K562 (cell line): ENCODE results near the gene HLA-DMB. TPM values are rescaled to one million over a fixed set of nuclear protein-coding genes. Genes with fewer than 3 reads are reported as not detected.

Experiments
- ATAC-seq: fragments of 200-7000 bp; cut with Tn5 transposase; 3 replicates; pipeline ENCODE4 v1.9.1; 2020; ENCODE audit warnings: moderate library complexity
- BruUV-seq: library from RNA; stranded (reverse); fragments of 400-500 nt; replicated peaks from 2 replicates; lab custom pipeline; 2021; lab: Mats Ljungman, UMichigan
- CTCF ChIA-PET: fragments of 300-600 bp; formaldehyde crosslinking; extraction: SDS; loops from one replicate; lab custom pipeline; 2021; ENCODE audit warnings: low intra/inter-chr PET ratio; lab: Yijun Ruan, JAX
- POLR2A ChIA-PET: fragments of 300-600, 350-650 bp; sonication (Branson Sonifier 250); formaldehyde crosslinking; extraction: SDS; loops from one replicate; lab custom pipeline; 2021; ENCODE audit warnings: antibody characterized with exemption, inconsistent platforms; lab: Yijun Ruan, JAX
- DNase-seq, 4 experiments: peaks; one replicate each; pipeline versions ENCODE4 v3.0.0 to v3.0.0-alpha.2; 2011 to 2018; ENCODE audit warnings: low spot score in 3 of 4, mixed read lengths in 3 of 4; ENCODE audit errors: extremely low read depth in 1 of 4
- FAIRE-seq: peaks from 2 replicates; lab custom pipeline; 2011; peaks lifted over from hg19 to GRCh38; lab: Jason Lieb, UNC
- H2AFZ ChIP-seq: 2 replicates; pipeline ENCODE4 v1.6.0; 2011; ENCODE audit warnings: low read depth, low read length, control low read depth, inconsistent platforms
- H3K27ac ChIP-seq: fragments of 200-600 bp; 3 replicates; pipeline ENCODE4 v1.8.0; 2011; ENCODE audit warnings: low read depth, mild to moderate bottlenecking, control low read depth, inconsistent platforms, low read length, moderate library complexity, mixed read lengths; ENCODE audit errors: extremely low read depth
- H3K27me3 ChIP-seq, 2 experiments: fragments of 300-600 bp in 1 of 2; 2 replicates in 1 of 2; 3 replicates in 1 of 2; pipeline versions ENCODE4 v1.6.0 to v1.8.0; 2011; ENCODE audit warnings: inconsistent platforms in 2 of 2, low read length in 2 of 2, mild to moderate bottlenecking in 1 of 2, mixed read lengths in 1 of 2, moderate library complexity in 1 of 2; ENCODE audit not compliant: control insufficient read depth in 2 of 2, insufficient read depth in 2 of 2
- H3K36me3 ChIP-seq: fragments of 300-600 bp; 3 replicates; pipeline ENCODE4 v1.8.0; 2011; ENCODE audit warnings: mild to moderate bottlenecking, low read length, inconsistent platforms; ENCODE audit not compliant: control insufficient read depth, insufficient read depth
- H3K4me1 ChIP-seq, 2 experiments: fragments of 200-600 bp in 1 of 2; replicated peaks in 1 of 2; 2 replicates in 1 of 2; 3 replicates in 1 of 2; pipeline versions ENCODE4 v1.5.1 to v1.8.0; 2011; ENCODE audit warnings: inconsistent platforms in 2 of 2, low read length in 2 of 2, mild to moderate bottlenecking in 1 of 2, mixed read lengths in 1 of 2, moderate library complexity in 1 of 2; ENCODE audit not compliant: control insufficient read depth in 2 of 2, insufficient read depth in 2 of 2
- H3K4me2 ChIP-seq: 2 replicates; pipeline ENCODE4 v1.6.1; 2011; ENCODE audit warnings: low read length, control low read depth, inconsistent platforms, mixed read lengths; ENCODE audit not compliant: insufficient read depth
- H3K4me3 ChIP-seq: fragments of 200-600 bp; sonication (generic), shearing (Covaris generic); 2 replicates; pipeline ENCODE4 v1.5.1; 2016; ENCODE audit warnings: control low read depth, inconsistent platforms
- H3K79me2 ChIP-seq: fragments of 200-600 bp; 3 replicates; pipeline ENCODE4 v1.8.0; 2011; ENCODE audit warnings: low read length, inconsistent platforms; ENCODE audit not compliant: control insufficient read depth, insufficient read depth
- H3K9ac ChIP-seq, 2 experiments: 2 replicates each; pipeline versions ENCODE4 v1.6.0 to v1.6.1; 2011; ENCODE audit warnings: low read depth in 2 of 2, low read length in 2 of 2, control low read depth in 1 of 2, inconsistent platforms in 1 of 2, mild to moderate bottlenecking in 1 of 2, mixed read lengths in 1 of 2; ENCODE audit not compliant: insufficient read depth in 1 of 2
- H3K9me1 ChIP-seq: one replicate; pipeline ENCODE4 v1.6.0; 2011; ENCODE audit warnings: inconsistent platforms, mild to moderate bottlenecking, low read length, moderate library complexity; ENCODE audit not compliant: control insufficient read depth, insufficient read depth
- H3K9me3 ChIP-seq: replicated peaks from 2 replicates; pipeline ENCODE4 v1.5.1; 2011; ENCODE audit warnings: low read depth, low read length, inconsistent platforms; ENCODE audit not compliant: control insufficient read depth, insufficient read depth
- H4K20me1 ChIP-seq: replicated peaks from 2 replicates; pipeline ENCODE4 v1.6.1; 2011; ENCODE audit warnings: low read length, inconsistent platforms, mixed read lengths; ENCODE audit not compliant: control insufficient read depth, insufficient read depth
- ID3 ChIP-seq, 2 experiments: fragments of 250-450 bp in 1 of 2; fragments of 450-650 bp in 1 of 2; sonication (Bioruptor Pico) in 1 of 2; IDR thresholded peaks; 2 replicates each; pipeline versions ENCODE4 v1.6.1 to v1.8.0; 2016 to 2021; ENCODE audit warnings: mild to moderate bottlenecking in 2 of 2, moderate library complexity in 2 of 2, missing compliant biosample characterization in 1 of 2, missing genetic modification characterization in 1 of 2
- XRCC4 ChIP-seq: IDR thresholded peaks from one replicate; pipeline ENCODE4 v1.6.1; 2011; ENCODE audit not compliant: insufficient read depth, insufficient read length; ENCODE audit errors: extremely low read depth
- WGBS: fragments of 100-300 bp; shearing (Covaris generic); methylation state at CpG from one replicate; pipeline ENCODE4 v1.1.6; 2016; ENCODE audit warnings: low coverage, mixed read lengths; ENCODE audit not compliant: insufficient coverage; ENCODE audit errors: missing lambda C conversion rate; 5-methylcytosine and 5-hydroxymethylcytosine counted together
- in situ Hi-C: fragments of 300-500 bp; cut with MboI; formaldehyde crosslinking; loops from 4 replicates; pipeline ENCODE4 v1.15.0; 2018; ENCODE audit warnings: inconsistent platforms, mixed read lengths
- intact Hi-C: fragments of 100-400 bp; cut with micrococcal nuclease; formaldehyde crosslinking; loops from 2 replicates; pipeline ENCODE4 v1.14.2; 2022
- polyA plus RNA-seq, 8 experiments: library from polyadenylated mRNA; depleted of rRNA in 4 of 8; stranded (reverse) in 5 of 8; unstranded in 3 of 8; fragments of >200 nt; fragmentation: Nextera tagmentation in 2 of 8; fragmentation: Illumina TruSeq in 1 of 8; extraction: Ambion mirVana in 2 of 8; extraction: Trizol in 1 of 8; gene quantifications; 2 replicates each; pipeline versions ENCODE4 v1.2.1 to v1.2.3, GENCODE V29; 2011 to 2014; ENCODE audit warnings: inconsistent platforms in 1 of 8, missing spikeins in 1 of 8
- total RNA-seq, 7 experiments: library from RNA; depleted of rRNA in 6 of 7; stranded (reverse); fragments of >200 nt in 6 of 7; fragmentation: Illumina TruSeq in 2 of 7; extraction: Trizol in 2 of 7; gene quantifications; 2 replicates each; pipeline versions ENCODE4 v1.2.1 to v1.2.3, GENCODE V29; 2011 to 2021; ENCODE audit warnings: low replicate concordance in 1 of 7

HLA-DMB gene
- total and polyA plus RNA-seq, 9 of the 15 experiments (the other 6 are each of a cell fraction or from before 2014, with no cell fraction given) = 0.38 TPM; not detected in 8

- no peaks in the 10 kb centered on the region for H4K20me1 ChIP-seq
- DNase-seq = no peak
- POLR2A ChIA-PET = interaction anchor here (0.7 to 13.5 kb wide), 3 partner anchors 15 to 175 kb away, joined by 3 to 309 read pairs (median 3); partner anchors contain the start of gene BRD2
- no peak overlapping the region for H3K9ac ChIP-seq
- BruUV-seq = no TSS peak
- H3K36me3 ChIP-seq = no peaks in the 10 kb centered on the region
- FAIRE-seq = no peak
- H3K27me3 ChIP-seq = peaks cover 0 to 8% of the 10 kb centered on the region in 2 experiments; a peak in 2 of 5 replicates
- CTCF ChIA-PET = no interaction called here
- no peaks in the 10 kb centered on the region for H3K79me2 ChIP-seq
- no peak overlapping the region for H3K4me3 ChIP-seq
- H3K4me1 ChIP-seq = no peaks in the 10 kb centered on the region; a peak in 1 of 5 replicates
- intact Hi-C loops (no loop called here), in situ Hi-C loops (loop anchor here (25.0 kb wide), 1 partner anchor 1419 kb away; the partner anchor contains the start of genes ATP6V1G2, DDX39B, MCCD1 and NFKBIL1)
- TF ChIP-seq XRCC4 (no peak), ID3 (CRISPR knock-in tag; IDR thresholded peaks at IDR 0.05) (no peak), ID3 (tag; IDR thresholded peaks at IDR 0.05) (no peak)
- H3K4me2 ChIP-seq = no peak overlapping the region
- 8% methylated on average over 2 of the region's 2 CpGs for WGBS
- no peak overlapping the region for H3K27ac ChIP-seq
- no peak for ATAC-seq
- no peak overlapping the region for H2AFZ ChIP-seq
- no peaks in the 10 kb centered on the region for H3K9me3 ChIP-seq
- H3K9me1 ChIP-seq = no peaks in the 10 kb centered on the region
These were observed 15.3 kb upstream of the HLA-DMB start for GRCh38 chr6:32956176-32956575.
